Forelimb muscle (tissue), 1 donor: ENCODE measurements around the gene DDX51. TPM values are rescaled to one million over a fixed set of nuclear protein-coding genes. Genes with fewer than 3 reads are reported as not detected.

ENCODE experiments used
- DNase-seq: peaks from one replicate; pipeline ENCODE4 v3.0.0-alpha.2; 2013; ENCODE audit warnings: low read depth
- polyA plus RNA-seq: library from polyadenylated mRNA; unstranded; fragments of 120-200 nt; gene quantifications from one replicate; pipeline ENCODE4 v1.2.1, GENCODE V29; 2013; ENCODE audit not compliant: insufficient read length

The DDX51 gene
- polyA plus RNA-seq, 1 donor = 12.9 TPM

- DNase-seq = no peak
Measured at GRCh38 chr12:132179431-132180362, 35.6 kb upstream of the DDX51 start.

- no peak for DNase-seq
Measured at GRCh38 chr12:132178801-132179401, 34.8 kb upstream of the DDX51 start.

GRCh38 chr12:132178316-132178715 lies 34.2 kb upstream of the DDX51 start:
- no peak for DNase-seq

- no peak for DNase-seq
Measured at GRCh38 chr12:132176920-132177551, 32.9 kb upstream of the DDX51 start.

GRCh38 chr12:132176385-132176919 lies 32.3 kb upstream of the DDX51 start:
- DNase-seq = no peak

- no peak for DNase-seq
Measured at GRCh38 chr12:132175496-132176384, 31.6 kb upstream of the DDX51 start.

GRCh38 chr12:132174839-132175490 lies 30.8 kb upstream of the DDX51 start:
- DNase-seq = no peak

GRCh38 chr12:132174015-132174838 lies 30.1 kb upstream of the DDX51 start:
- DNase-seq = no peak

GRCh38 chr12:132173135-132174014 lies 29.3 kb upstream of the DDX51 start:
- no peak for DNase-seq

GRCh38 chr12:132172619-132173018 lies 28.5 kb upstream of the DDX51 start:
- DNase-seq = no peak

- no peak for DNase-seq
Measured at GRCh38 chr12:132171968-132172521, 27.9 kb upstream of the DDX51 start.

- no peak for DNase-seq
Measured at GRCh38 chr12:132171293-132171967, 27.3 kb upstream of the DDX51 start.

GRCh38 chr12:132170637-132171292 lies 26.6 kb upstream of the DDX51 start:
- DNase-seq = no peak

- DNase-seq = no peak
Measured at GRCh38 chr12:132170094-132170636, 26.0 kb upstream of the DDX51 start.

GRCh38 chr12:132169376-132169775 lies 25.3 kb upstream of the DDX51 start:
- no peak for DNase-seq

- no peak for DNase-seq
Measured at GRCh38 chr12:132168311-132169031, 24.4 kb upstream of the DDX51 start.
